ENCODE measurements around the gene ZFR.

DNA sequence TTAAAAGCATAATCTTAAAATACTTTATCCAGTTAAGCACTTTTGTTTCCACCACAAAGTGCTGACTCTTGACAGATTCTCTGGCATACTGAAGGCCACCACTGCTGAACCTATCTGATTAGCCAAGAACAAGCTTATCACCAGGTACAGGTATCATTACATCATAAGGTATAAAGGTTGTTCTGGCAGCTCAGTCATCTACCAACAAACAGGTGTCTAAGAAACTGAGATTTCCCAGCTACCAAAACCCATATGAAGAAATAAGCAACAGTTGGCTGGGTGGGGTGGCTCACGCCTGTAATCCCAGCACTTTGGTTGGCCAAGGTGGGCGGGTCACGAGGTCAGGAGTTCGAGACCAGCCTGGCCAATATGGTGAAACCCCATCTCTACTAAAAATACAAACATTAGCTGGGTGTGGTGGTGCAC is 136.8 kb downstream of the ZFR start:
- TF ChIP-seq, protein P1, sequence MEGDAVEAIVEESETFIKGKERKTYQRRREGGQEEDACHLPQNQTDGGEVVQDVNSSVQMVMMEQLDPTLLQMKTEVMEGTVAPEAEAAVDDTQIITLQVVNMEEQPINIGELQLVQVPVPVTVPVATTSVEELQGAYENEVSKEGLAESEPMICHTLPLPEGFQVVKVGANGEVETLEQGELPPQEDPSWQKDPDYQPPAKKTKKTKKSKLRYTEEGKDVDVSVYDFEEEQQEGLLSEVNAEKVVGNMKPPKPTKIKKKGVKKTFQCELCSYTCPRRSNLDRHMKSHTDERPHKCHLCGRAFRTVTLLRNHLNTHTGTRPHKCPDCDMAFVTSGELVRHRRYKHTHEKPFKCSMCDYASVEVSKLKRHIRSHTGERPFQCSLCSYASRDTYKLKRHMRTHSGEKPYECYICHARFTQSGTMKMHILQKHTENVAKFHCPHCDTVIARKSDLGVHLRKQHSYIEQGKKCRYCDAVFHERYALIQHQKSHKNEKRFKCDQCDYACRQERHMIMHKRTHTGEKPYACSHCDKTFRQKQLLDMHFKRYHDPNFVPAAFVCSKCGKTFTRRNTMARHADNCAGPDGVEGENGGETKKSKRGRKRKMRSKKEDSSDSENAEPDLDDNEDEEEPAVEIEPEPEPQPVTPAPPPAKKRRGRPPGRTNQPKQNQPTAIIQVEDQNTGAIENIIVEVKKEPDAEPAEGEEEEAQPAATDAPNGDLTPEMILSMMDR (IDR thresholded peaks at IDR 0.05), result no peak
- TF ChIP-seq POLR2A (IDR thresholded peaks at IDR 0.05), result no peak

Data from lower leg skin (tissue), 3 donors.